HG03097 (cell line): ENCODE results near the gene MTCH2.

Experiments used
- ATAC-seq: cut with Tn5 transposase; IDR thresholded peaks from one replicate; pipeline ENCODE4 v1.9.1; 2021; ENCODE audit not compliant: unreplicated experiment, low FRiP score

The MTCH2 gene

DNA sequence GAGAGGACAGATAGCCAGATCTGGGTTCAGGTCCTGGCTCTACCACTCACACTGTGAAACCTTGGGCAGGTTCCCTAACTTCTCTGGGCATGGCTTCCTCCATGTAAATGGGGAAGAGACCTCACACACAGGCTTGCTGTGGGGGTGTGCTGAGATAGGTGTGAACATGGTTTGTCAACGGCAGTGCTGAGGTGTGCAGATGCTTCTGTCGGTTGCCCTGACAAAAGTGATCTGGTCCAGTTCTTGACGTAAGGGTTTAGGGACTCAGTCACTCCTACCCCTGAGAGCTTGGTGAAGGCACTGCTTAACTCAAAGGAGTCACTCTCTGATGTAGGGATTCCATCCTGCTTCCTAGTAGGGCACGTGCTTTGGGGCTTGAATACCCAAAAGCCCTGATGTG, 50.1 kb downstream of the MTCH2 start:
- no peak for ATAC-seq

GRCh38 chr11:47591764-47592163, 50.6 kb downstream of the MTCH2 start:
- no peak for ATAC-seq

GRCh38 chr11:47589977-47590861, 52.1 kb downstream of the MTCH2 start:
- ATAC-seq: no peak

GRCh38 chr11:47589584-47589976, 52.8 kb downstream of the MTCH2 start:
- ATAC-seq: no peak

- no peak for ATAC-seq
These were observed 53.2 kb downstream of the MTCH2 start for GRCh38 chr11:47589118-47589517.

DNA sequence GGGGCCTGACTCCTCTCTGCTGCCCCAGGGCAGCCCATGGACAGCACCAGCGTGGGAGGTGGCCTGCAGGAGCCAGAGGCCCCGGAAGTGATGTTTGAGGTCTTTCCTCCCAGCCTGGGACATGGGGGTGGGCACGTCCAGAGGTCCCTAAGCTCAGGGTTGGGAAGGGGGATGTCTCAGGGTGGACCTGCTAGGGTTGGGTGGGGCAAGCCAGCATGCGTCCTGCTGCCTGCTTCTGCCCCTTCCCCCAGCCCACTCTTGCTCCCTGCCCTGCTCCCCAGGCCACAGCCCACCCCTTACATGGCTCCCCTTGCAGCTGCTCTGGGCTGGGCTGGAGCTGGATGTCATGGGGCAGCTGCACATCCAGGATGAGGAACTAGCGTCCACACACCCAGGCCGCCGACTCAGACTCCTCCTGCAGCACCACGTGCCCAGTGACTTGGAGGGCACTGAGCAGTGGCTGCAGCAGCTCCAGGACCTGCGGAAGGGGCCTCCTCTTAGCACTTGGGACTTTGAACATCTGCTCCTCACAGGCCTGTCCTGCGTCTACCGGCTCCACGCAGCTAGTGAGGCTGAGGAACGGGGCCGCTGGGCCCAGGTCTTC, 54.5 kb downstream of the MTCH2 start:
- no peak for ATAC-seq

- ATAC-seq: no peak
These were observed 55.2 kb downstream of the MTCH2 start for GRCh38 chr11:47587039-47587716.

DNA sequence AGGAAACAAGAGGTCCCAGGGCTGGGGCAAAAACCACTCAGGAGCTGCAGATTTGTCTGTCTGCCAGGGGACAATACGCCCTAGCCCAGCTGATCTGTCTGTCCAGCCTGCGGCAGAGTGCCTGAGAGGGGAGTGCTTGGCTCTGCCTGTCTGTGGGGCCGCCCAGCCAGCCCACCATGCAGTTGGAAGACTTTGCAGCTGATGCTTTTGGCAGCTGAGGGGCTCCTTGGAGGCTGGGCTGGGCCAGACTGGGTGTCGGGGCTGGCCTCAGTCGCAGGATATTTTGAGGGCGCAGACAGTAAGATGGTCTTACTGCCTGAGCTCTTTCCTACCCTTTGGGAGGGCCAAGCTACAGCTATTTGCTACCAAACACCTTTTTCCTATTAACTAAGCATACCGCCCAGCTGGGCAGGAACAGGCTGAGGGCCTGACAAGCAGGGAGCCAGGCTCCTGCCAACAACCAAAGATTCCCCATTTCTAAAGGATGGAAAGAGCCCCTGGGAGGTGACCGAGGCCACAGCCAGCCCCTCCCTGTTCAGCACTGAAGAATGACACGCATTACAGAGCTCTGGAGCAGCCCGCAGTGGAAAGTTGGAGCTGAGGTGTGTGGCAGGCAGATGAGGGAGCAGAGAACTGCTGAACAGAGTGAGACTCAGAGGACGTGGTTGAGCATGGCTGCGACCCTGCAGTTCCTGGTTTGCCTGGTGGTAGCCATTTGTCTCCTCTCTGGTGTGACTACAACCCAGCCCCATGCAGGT, 56.1 kb downstream of the MTCH2 start, which contains the start of gene FAM180B:
FAM180B (plus strand) TSS at position 581 of the 758 bp plus-strand sequence; CDS start at position 672, 91 bp downstream.
- ATAC-seq: no peak

- no peak for ATAC-seq
These were observed 58.5 kb downstream of the MTCH2 start for GRCh38 chr11:47583844-47584243.

GRCh38 chr11:47578524-47579494, 63.5 kb downstream of the MTCH2 start, which contains the start of the genes KBTBD4 and NDUFS3:
TSS of gene KBTBD4 (minus strand) at chr11:47578970. CDS start at chr11:47578951, 19 bp downstream.
TSS of gene NDUFS3 (plus strand) at chr11:47579074. CDS start at chr11:47579092, 18 bp downstream.
- peak; percentile 88 for ATAC-seq

DNA sequence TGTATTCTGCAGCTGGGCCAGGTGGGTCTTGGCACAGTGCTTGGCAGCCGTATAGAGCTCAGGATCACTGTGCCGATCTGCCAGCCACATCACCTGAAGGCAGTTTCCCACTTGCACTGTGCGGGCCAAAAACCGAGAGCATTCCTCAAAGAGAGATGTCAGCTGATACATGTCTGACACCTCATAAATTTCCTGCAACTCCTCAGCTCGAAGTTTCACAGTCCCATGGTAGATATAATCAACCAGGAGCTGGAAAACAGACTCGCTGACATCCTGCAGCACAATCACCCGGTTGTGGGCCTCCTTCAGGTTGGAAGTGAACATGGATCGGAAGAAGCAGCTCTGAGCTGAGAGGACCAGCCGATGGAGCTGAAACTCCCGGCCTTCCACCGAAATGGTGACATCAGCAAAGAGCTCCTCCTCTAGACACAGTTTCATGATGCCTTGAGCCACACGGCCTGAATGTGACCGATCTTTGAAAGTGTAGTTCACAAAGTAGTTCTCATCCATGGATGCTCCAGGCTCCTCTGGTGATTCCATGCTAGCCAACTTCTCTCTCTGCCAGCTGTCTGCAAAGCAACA, 64.8 kb downstream of the MTCH2 start:
- no peak for ATAC-seq

DNA sequence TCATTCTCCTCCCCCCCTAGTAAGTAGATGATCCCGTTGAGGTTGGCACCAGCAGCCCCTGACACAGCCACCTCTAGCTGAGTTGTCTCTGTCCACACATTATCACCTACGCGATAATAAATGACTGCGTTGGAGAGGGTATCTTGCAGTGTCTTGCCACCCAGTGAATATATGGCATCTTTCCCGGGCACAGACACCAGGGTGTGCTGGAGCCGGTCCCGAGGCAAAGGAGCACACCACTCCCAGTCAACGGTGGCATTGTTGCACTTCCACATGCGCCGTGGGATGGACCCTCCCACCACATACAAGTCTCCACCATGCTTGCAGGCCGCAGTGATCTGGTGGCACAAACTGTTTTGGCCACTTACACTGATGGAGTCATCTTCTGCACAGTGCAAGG, 69.0 kb downstream of the MTCH2 start:
- no peak for ATAC-seq

GRCh38 chr11:47572715-47573255, 69.6 kb downstream of the MTCH2 start:
- ATAC-seq: no peak

GRCh38 chr11:47571895-47572294, 70.5 kb downstream of the MTCH2 start:
- no peak for ATAC-seq

DNA sequence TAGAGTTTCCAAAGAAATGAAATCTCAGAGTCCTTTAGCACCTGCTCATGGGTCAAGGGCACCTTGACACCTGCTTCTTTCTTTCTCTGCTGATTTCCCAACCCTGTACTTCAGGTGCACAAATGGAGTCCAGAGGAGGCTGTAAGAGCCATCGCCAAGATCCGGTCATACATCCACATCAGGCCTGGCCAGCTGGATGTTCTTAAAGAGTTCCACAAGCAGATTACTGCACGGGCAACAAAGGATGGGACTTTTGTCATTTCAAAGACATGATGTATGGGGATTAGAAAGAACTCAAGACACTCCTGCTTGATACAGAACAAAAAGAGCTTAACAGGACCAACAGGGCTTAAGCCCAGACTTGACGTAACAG, 71.0 kb downstream of the MTCH2 start:
- ATAC-seq: no peak

DNA sequence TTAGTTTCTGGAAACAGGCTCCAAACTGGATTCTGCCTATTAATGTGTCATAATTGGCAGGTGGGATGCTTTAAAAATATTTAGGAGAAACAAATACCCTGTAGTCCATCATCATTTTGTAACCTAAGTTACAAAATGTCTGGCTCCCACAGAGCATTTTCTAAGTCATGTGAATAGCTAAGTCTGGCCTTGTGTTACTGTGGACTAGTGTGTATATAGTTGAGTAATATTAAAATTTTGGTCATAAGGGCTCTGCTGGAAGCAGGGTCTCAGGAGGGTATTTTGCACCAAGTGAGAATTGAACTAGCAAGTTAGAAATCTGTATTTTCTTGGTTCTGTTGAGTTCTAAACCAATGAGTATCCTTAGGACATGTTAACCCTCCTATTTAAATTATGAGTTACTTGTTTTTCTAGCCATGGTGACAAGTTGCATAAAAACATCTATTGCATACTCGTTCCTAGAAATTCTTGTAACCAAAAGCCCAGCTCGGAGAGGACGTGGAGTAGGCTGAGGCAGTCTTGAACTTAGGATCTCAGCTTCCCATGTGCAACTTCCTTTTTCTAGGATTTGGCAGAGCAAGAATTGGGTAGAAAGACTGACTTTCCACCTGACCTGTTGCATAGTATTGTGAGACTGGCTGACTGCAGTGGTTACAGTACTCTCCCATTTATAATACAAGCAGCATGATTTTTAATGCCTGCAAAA, 71.6 kb downstream of the MTCH2 start:
- ATAC-seq: no peak

GRCh38 chr11:47569646-47570045, 72.7 kb downstream of the MTCH2 start:
- no peak for ATAC-seq
